Ramos (cell line): ENCODE results near the gene KDF1.

Experiments used
- in situ Hi-C: fragments of 300-500 bp; cut with MboI; formaldehyde crosslinking; loops from one replicate; pipeline ENCODE4 v1.14.3; 2022; ENCODE audit warnings: low sequenced_read_pairs; ENCODE audit not compliant: unreplicated experiment

KDF1 gene, protein sequence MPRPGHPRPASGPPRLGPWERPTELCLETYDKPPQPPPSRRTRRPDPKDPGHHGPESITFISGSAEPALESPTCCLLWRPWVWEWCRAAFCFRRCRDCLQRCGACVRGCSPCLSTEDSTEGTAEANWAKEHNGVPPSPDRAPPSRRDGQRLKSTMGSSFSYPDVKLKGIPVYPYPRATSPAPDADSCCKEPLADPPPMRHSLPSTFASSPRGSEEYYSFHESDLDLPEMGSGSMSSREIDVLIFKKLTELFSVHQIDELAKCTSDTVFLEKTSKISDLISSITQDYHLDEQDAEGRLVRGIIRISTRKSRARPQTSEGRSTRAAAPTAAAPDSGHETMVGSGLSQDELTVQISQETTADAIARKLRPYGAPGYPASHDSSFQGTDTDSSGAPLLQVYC

DNA sequence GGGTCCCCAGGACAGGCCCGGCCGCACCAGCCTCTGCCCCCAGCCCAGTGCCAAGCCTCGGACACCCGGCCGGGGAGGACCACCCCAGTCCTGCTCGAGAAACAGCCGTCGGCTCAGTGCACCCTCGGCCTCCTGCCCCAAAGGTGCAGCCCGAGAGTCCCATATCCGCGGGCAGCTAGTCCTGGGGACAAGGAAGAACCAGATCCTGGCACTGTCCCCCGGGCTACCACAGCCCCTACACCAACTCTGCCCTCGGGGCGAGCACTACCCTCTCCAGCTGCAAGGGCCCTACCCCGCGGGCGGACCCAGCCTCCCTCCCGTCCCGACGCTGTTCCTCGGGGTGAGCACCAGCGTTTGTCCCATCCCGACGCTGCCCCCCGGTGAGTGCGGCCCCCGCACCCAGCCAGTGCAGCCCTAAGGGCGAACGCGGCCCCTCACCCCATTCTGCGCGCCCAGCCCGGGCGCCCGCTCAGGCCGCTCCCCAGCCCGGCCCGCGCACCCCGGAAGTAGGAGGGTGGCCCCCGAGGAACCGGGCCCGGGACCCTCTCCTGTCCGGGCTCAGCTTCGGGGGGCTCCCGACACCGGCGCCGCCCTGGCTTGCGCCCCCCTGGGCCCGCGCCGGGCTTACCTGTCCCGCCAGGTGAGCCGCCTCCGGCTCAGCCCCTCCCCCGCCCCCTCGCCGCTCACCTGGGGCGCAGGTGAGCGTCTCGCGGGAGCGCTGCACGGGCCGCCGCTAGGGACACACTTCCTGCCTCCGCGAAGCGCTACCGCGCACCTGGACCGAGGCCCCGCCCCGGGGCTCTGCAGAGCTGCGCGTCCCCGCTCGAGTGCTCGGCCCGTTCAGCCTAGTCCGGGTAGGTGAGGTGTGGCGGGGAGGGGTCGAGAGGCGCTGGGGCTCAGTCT, at the start of gene KDF1:
Gene KDF1 (minus strand): TSS at position 747 of the 903 bp plus-strand sequence. CDS start 8,088 bp downstream, outside the sequence.
- in situ Hi-C loops = no loop called here

DNA sequence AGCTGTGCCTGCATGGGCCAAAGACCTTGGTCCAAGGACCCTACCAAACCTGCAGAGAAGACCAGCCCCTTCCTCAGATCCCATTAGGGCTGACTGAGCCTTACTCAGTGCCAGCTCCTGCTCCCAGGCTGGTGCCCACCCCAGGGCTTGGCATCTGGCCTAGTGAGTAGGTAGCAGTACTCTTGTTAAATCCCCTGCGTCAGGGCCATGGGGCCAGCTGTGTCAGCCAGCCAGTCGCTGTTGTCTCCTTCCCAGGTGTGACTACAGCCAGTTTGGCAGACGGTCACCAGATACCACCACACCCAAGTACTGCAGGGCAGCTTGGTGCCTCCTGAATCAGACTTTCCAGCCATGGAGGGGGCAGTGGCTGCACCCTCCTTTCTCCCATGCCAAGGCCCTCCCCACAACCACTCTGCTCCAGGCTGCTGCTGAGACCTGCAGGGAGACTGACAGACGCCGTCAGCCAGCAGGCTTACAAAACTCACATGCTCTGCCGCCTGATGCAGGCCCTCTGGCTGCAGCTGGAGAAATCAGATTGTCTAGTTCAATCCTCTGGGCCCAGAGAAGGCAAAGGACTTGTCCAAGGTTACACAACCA, 49.4 kb upstream of the KDF1 start:
- in situ Hi-C loops = no loop called here

DNA sequence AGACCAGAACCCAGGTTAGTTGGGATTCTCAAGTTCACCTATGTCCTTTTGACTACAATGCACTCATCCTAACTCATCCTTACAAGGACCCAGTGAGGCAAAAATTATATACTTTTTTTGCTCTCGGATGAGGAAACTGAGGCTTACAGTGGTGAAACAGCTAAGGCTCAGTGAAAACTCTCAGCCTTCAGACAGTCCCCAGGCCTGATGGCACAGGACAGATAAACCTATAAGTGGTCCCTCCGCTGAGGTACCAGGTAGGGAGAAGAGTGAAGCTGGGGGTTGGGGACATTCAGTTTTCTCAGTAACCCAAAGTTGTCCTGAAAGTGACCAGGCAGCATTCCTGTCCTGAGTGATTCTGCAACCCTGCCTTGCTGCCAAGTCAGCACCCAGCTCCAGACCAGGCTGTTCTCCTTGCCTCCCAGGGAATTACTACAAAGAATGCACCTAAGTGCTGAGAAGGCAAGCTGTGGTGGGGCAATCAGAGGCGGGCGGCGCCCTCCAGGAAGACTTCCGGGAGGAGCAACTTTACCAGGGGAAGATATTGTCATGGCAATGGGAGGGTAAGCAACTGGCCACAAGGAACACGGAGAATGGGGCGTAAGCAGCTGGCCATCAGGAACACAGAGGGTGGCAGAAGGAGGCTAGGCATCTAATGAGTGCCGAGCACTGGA, 47.8 kb upstream of the KDF1 start:
- in situ Hi-C loops = no loop called here

DNA sequence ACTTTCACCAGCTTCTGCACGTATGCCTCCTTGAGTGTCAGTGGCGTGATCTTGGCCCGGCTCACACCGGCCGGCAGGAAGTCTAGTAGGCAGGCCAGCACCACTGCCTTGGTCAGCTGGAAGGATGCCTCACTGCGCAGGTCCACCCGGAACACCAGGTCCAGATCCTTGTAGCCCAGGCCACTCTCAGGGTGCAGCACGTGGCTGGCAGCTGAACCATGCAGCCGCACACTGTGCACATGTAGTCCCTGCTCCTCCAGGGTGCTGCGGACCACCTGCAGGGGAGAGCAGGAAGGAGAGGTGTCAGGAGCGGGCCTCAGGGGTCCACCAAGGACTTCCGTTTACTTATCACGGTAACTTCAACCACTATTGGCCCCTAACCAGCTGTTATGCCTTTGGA, 46.4 kb upstream of the KDF1 start:
- in situ Hi-C loops = no loop called here

DNA sequence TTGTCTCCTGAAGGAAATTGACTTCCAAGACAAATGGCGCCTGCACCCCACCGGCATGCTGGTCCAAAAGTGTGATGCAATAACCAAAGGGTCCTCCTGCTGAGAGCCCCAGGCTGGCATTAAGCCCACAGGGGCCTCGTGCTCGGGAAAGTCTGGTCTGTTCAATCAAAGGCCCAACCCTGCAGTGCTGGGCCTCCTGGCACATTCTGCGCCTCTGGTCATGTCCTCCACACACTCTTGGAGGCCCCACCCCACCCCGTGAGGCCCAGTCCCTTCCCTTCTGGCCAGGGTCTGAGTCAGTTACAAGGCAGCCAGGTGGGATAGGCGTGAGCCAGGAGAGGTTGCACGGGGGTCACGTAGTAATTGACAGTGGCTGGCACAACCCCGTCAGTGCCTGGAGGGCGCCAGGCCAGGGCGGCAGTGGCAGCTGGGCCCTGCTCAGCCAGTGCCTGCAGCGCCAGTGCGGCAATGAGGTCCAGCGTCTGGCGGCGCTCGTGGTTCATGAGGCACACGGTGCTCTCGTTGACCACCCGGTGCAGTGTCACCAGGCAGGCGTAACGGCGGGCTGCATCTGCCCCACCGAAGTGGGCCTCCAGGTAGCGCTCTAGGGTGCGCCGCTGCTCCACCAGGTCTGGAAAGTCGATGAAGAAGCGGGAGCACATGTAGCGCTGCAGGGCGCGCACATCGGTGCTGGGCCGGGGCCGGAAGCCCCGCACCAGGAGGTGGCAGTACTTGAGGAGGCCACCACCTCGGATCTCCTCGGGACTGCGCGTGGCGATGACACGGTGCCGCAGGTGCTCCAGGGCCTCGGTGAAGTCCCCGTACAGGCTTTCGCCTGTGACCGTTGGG, 45.6 kb upstream of the KDF1 start:
- in situ Hi-C loops = no loop called here

DNA sequence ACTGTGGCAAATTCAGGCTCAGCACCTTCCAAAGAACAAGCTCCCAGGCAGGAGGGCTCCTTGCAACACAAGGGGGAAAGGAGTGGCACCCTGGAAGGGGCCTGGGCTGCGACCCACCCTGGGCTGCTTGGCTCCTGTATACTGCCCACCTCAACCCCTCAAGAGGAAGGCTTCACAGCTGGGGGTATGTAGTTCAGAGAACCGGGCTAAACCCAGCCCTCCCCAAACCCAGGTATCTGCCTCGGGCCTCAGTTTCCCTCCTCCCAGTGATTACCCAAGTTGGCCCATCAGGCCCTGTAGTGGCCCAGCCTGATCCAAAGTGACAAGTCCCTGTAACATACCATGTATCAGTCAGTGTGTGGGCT, 44.9 kb upstream of the KDF1 start:
- in situ Hi-C loops = no loop called here

DNA sequence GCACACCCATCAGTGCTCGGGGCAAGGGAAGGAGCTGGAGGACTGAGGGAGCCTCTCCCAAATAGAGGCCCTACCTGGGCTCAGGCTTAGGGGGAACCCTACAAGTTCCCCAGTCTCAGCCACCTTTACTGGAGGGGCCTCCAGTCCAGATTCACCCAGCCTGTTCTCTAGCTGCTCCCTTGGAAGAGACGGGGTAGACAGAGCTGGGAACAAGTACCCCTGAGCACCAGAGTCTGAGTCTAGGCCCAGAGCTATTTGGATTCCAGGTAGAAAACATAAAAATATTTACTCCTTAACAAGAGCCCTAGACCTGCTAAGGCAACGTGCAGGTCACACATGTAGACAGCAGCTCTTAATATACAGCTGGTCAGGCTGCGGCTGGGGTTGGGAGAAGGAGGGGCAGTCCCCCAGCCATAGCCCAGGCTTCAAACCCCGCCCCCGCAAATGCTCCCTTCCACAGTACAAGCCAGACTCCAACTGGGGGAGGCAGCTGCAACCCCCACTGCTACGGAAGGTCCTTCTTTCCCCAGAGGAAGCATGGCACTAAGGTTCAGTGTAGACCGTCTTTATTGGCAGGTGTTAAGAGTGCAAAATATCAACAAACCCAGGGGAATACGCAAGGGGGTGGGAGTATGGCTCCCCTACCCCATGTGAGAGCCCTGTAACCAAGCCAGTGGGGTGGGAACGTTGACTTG, 44.4 kb upstream of the KDF1 start:
- in situ Hi-C loops = no loop called here

DNA sequence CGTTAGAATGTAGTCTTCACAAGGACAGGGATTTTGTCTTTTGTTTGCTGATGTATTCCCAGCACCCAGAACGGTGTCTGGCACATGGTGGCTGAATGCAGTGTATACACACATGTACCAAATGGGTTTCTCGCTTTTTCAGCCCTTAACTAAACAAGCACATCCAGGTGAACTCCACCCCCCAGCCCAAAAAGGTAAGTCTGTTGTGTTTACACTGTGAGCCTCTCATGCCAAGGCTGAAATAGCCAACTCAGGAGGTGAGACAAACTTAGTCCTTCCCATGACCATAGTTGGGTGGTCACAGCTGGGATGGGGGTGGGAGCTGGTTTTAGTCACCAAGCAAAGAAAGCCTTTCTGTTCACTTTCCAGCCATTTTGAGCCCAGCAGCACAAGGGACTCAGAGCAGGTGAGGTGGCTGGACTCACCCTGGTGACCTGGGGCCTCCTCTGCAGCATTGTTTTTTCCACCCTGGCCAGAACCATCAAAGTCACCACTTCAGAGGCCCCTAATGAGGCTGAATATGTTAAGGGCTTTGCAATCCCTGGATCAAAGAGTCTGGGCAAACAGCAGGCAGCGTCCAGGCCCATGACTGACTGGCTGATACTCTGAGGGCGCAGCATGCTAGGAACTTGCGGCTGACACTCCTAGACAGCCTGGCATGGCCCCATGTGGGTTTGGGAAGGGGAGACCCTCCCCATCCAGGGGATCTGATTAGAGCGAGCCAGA, 43.6 kb upstream of the KDF1 start:
- in situ Hi-C loops = no loop called here

DNA sequence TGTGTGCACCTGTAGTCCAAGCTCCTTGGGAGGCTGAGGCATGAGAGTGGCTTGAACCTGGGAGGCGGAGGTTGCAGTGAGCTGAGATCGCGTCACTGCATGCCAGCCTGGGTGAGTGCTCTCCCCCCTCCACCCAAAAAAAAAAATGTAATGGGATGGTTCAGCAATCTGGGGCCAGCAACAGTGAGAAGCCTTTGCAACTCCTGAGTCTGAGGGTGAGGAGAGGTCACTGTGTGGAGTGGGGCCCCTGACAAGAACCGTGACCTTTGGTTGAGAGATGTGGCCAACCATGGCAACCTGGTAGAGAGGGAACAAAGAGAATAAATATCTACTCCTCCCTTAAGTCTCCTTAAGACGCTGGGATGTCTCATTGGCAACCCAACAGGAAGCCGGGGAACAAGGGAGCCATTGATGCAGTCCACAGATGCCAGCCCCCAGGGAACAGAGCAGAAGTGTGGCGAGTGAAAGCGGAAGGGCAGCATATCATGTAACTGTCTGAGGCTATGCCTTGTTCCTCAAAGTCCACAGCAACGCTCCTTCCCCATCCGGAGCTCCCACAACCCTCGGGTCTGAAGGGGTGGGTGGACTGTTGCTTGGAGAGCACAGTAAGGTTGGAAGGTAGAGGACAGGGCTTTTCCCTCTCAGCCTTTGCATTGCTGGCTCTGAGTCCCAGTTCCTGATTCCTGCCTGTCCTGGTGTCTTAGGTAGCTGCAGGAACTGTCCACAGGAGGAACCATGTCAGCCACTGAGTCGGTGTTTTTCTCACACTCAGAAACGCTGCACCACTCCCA, 41.5 kb upstream of the KDF1 start:
- in situ Hi-C loops = no loop called here

DNA sequence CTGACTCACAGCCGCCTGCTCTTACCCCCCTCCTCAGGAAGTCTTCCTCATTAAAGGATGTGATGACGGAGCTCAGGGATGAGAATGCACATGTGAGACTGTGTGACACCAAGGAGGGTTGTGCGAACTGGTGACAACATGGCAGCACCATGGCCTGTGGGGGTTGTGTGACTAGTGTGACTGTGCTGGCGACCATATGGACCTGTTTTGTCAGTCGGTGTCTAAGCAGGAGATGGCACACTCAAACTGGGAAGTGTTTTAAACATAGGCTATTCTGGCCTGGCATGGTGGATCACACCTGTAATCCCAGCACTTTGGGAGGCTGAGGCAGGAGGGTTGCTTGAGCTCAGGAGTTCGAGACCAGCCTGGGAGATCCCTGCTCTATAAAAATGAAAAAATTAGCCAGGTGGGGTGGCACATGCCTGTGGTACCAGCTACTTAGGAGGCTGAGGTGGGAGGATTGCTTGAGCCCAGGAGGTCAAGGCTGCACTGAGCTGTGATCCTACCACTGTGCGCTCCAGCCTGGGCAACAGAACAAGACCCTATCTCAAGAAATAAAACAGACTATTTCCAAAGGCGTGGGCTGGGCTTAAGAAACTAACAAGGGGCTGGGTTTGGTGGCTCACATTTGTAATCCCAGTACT, 40.7 kb upstream of the KDF1 start:
- in situ Hi-C loops = no loop called here

DNA sequence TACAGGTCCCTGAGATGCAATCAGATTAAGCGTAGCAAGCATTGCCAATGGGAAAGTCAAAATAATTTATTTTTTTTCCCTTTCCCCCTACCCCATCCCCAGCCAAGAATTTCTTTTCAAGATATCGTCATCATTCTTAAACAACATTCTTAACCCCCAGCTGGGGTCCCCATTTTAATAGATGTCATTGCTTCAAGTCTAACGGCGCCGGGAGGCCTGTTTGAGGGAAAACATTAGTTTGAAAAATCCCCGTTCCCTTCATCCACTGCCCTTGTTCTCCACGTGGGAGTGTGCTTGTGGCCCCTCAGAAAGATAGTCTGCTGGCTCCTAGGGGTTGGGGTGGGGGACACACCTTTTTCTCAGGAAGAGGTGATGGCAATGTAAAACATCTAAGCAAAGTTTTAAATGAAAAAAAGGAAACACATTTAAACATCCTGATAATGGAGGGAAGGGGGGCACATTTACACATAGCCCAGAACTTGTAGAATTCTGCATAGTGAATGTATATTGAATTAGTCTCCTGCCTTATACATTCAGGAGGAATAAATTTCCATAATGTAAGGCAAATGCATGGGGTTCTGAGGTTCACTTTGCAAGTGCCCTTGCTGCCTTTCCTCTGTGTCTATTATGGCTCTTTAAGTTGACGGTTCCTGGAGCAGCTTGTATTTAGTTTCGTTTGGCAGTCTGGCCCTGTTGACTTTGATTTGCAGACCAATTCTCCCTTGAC, 40.0 kb upstream of the KDF1 start:
- in situ Hi-C loops = no loop called here

DNA sequence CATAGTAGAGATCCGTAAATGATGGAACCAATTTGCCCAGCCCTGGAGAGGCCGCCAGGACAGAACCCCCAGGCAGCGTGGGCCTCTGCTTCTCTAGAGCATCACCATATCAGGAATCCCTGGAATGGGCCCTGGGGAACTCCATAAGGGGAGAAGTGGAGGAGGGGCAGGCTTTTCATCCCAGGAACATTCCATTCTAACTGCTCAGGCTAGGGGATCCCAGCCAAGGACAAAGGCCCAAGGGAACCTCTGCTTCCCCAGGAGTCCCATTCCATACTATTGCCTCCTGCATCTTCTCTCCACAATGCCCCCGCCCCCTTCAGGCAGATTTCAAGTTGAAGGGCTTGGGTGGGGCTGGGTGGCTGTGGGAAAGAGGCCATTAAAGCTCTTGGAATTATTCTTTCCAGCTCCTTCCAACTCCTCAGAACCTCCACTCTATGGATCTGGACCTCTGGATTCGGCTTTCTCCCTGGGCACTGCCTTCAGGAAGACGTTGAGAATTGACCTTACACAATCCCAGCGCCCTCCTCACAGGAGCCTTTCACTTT, 39.2 kb upstream of the KDF1 start:
- in situ Hi-C loops = no loop called here

DNA sequence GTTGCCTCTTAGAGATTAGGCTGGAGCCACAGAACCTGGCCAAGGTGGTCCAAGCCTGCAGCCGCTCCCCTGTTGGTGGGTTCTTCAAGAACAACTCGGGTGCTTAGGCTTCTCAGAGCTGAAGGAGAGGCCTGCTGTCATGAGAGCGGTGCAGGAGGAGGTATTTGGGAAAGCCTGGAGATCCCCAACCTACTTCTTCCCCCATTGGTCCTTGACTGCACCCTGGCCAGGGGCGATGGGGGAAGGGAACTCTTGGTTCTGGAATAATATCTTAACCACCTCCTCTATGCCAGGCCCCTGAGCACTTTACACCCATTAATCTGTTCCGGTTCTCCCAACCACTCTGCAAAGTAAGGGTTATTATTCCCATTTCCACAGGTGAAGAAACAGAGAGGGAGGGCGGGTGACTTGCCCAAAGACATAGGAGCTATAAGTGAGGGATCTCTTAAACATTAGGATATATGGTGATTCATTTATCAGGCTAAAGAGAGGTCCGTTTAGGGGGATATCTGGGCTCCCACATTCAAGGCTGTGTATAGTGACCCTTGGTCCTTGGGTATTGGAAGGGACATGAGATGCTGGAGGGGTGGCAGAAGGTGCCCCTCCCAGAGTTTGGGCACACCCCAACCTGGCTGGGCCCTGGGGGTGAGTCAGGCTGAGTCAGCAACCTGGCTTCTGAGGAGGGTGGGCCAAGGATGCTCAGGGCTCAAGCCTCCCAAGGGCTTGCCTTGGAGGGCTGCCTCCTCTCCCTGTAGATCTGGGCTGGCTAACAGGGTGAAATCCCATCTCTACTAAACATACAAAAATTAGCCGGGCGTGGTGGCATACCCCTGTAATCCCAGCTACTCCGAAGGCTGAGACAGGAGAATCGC, 38.4 kb upstream of the KDF1 start:
- in situ Hi-C loops = no loop called here

DNA sequence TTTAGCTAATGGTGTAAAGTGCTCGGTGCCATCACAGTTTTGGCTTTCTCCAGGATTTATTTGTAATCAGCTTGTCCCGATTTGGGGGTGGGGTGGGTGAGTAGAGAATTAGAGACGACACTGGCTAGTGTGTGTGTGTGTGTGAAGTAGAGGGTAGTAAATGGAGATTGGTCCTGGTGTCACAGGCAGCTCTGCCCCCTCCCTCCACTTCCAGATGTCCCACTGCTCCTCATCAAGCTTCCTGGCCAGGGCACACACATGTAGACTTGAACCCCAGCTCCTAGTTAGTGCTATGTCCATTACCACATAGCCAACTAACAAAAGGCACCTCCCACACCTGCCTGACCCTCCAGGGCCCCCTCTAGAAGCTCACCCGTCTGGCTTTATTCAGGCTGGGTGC, 36.4 kb upstream of the KDF1 start:
- in situ Hi-C loops = no loop called here

DNA sequence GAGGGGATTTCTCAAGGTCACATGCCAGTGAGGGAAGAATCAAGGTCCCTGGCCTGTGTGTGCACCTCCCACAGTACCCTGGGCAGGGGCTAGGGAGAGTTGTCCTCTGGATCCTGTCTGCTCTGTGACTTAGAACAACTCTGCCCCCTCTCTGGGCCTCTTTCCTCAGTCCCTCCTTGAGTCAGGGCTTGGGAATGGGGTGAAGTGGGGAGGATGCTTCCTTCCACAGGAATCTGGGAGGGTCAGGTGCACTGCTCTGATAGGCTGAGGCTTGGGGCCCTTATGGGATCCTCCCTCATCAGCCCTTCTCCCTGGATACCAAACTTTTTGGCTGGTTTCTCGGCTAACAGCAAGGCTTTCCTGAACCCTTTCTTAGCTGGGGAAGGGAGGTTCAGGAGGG, 35.8 kb upstream of the KDF1 start:
- in situ Hi-C loops = no loop called here
